Activated T-helper 1 cell treated with anti-CD3 and anti-CD28 coated beads, Interleukin-12 subunit alpha, Interleukin-12 subunit beta, Interleukin-2, Interleukin-4 antibody, amounts not matched to agents 30 ng/mL and 10 ng/mL and 1 ng/mL, durations not matched to agents 14 hours and 24 hours and 36 hours (primary cell): Measurements from ENCODE around the gene C2CD3. TPM values are rescaled to one million over a fixed set of nuclear protein-coding genes. Genes with fewer than 3 reads are reported as not detected.

Experiments
- DNase-seq: peaks from one replicate; pipeline ENCODE4 v3.0.0; 2021; ENCODE audit warnings: low spot score
- H3K27ac Mint-ChIP-seq: one replicate; pipeline ENCODE4 v1.8.0; 2021; ENCODE audit warnings: mild to moderate bottlenecking, mixed read lengths
- H3K27me3 Mint-ChIP-seq: one replicate; pipeline ENCODE4 v1.8.0; 2022; ENCODE audit warnings: mild to moderate bottlenecking, moderate library complexity, mixed read lengths; ENCODE audit not compliant: insufficient read depth
- H3K36me3 Mint-ChIP-seq: one replicate; pipeline ENCODE4 v1.8.0; 2021; ENCODE audit warnings: low read depth, mixed read lengths
- H3K4me1 Mint-ChIP-seq: one replicate; pipeline ENCODE4 v1.8.0; 2021; ENCODE audit warnings: low read depth, mixed read lengths
- H3K4me3 Mint-ChIP-seq: one replicate; pipeline ENCODE4 v1.8.0; 2021; ENCODE audit warnings: mild to moderate bottlenecking, moderate library complexity, mixed read lengths
- H3K9me3 Mint-ChIP-seq: one replicate; pipeline ENCODE4 v1.8.0; 2021; ENCODE audit warnings: mixed read lengths
- intact Hi-C: fragments of 100-400 bp; cut with micrococcal nuclease; formaldehyde crosslinking; loops from one replicate; pipeline ENCODE4 v1.15.1; 2024
- total RNA-seq: library from RNA; stranded (reverse); gene quantifications from 2 replicates; pipeline ENCODE4 v1.2.3, GENCODE V29; 2022

C2CD3 gene
- total RNA-seq, 1 donor from 2014 or later, result 49.5 TPM

- no peaks in the 10 kb centered on the region for H3K27me3 Mint-ChIP-seq
- DNase-seq, result no peak
- H3K4me1 Mint-ChIP-seq, result peaks cover 58% of the 10 kb centered on the region
- peak overlapping the region; percentile 78 for H3K27ac Mint-ChIP-seq
- no peaks in the 10 kb centered on the region for H3K9me3 Mint-ChIP-seq
- intact Hi-C loops, result loop anchor here (5.0 kb wide), 1 partner anchor 212 kb away; no protein-coding TSS in a partner anchor
- peak overlapping the region; percentile 34 for H3K4me3 Mint-ChIP-seq
- H3K36me3 Mint-ChIP-seq, result peaks cover 34% of the 10 kb centered on the region
Observed at GRCh38 chr11:74025467-74026166, 145.2 kb downstream of the C2CD3 start.

- H3K4me1 Mint-ChIP-seq, result peaks cover 46% of the 10 kb centered on the region
- peak overlapping the region; percentile 59 for H3K27ac Mint-ChIP-seq
- DNase-seq, result no peak
- intact Hi-C loops, result loop anchor here (5.0 kb wide), 2 partner anchors 63 to 213 kb away; no protein-coding TSS in a partner anchor
- H3K36me3 Mint-ChIP-seq, result peaks cover 32% of the 10 kb centered on the region
- H3K4me3 Mint-ChIP-seq, result no peak overlapping the region
- no peaks in the 10 kb centered on the region for H3K27me3 Mint-ChIP-seq
- no peaks in the 10 kb centered on the region for H3K9me3 Mint-ChIP-seq
Observed at GRCh38 chr11:74024261-74025029, 146.4 kb downstream of the C2CD3 start.

- Mint-ChIP-seq H3K36me3 (peaks cover 30% of the 10 kb centered on the region), H3K4me3 (no peak overlapping the region), H3K4me1 (peaks cover 46% of the 10 kb centered on the region), H3K27ac (peak overlapping the region; percentile 30), H3K27me3 (no peaks in the 10 kb centered on the region), H3K9me3 (no peaks in the 10 kb centered on the region)
- no peak for DNase-seq
- intact Hi-C loops, result loop anchor here (5.0 kb wide), 1 partner anchor 64 kb away; no protein-coding TSS in a partner anchor
Observed at GRCh38 chr11:74023276-74023675, 147.5 kb downstream of the C2CD3 start.

GRCh38 chr11:74022546-74022945 is 148.3 kb downstream of the C2CD3 start:
- intact Hi-C loops, result loop anchor here (5.0 kb wide), 1 partner anchor 65 kb away; no protein-coding TSS in a partner anchor
- Mint-ChIP-seq H3K27me3 (no peaks in the 10 kb centered on the region), H3K4me1 (peaks cover 46% of the 10 kb centered on the region), H3K4me3 (no peak overlapping the region), H3K9me3 (no peaks in the 10 kb centered on the region), H3K36me3 (peaks cover 26% of the 10 kb centered on the region), H3K27ac (no peak overlapping the region)
- DNase-seq, result no peak

- H3K36me3 Mint-ChIP-seq, result peaks cover 31% of the 10 kb centered on the region
- no peaks in the 10 kb centered on the region for H3K9me3 Mint-ChIP-seq
- intact Hi-C loops, result loop anchor here (5.0 kb wide), 1 partner anchor 65 kb away; no protein-coding TSS in a partner anchor
- H3K4me1 Mint-ChIP-seq, result peaks cover 50% of the 10 kb centered on the region
- no peaks in the 10 kb centered on the region for H3K27me3 Mint-ChIP-seq
- no peak overlapping the region for H3K27ac Mint-ChIP-seq
- H3K4me3 Mint-ChIP-seq, result no peak overlapping the region
- DNase-seq, result no peak
Observed at GRCh38 chr11:74021998-74022397, 148.8 kb downstream of the C2CD3 start.

- Mint-ChIP-seq H3K9me3 (no peaks in the 10 kb centered on the region), H3K36me3 (peaks cover 38% of the 10 kb centered on the region), H3K4me3 (no peak overlapping the region), H3K4me1 (peaks cover 53% of the 10 kb centered on the region), H3K27ac (no peak overlapping the region), H3K27me3 (no peaks in the 10 kb centered on the region)
- no peak for DNase-seq
- intact Hi-C loops, result loop anchor here (1.0 to 5.0 kb wide), 3 partner anchors 11 to 67 kb away; no protein-coding TSS in a partner anchor
Observed at GRCh38 chr11:74020539-74020938, 150.3 kb downstream of the C2CD3 start.

GRCh38 chr11:74019860-74020259 is 150.9 kb downstream of the C2CD3 start:
- no peaks in the 10 kb centered on the region for H3K9me3 Mint-ChIP-seq
- DNase-seq, result no peak
- peaks cover 55% of the 10 kb centered on the region for H3K4me1 Mint-ChIP-seq
- no peaks in the 10 kb centered on the region for H3K27me3 Mint-ChIP-seq
- H3K36me3 Mint-ChIP-seq, result peaks cover 38% of the 10 kb centered on the region
- intact Hi-C loops, result loop anchor here (1.0 to 5.0 kb wide), 7 partner anchors 9 to 67 kb away; no protein-coding TSS in a partner anchor
- no peak overlapping the region for H3K4me3 Mint-ChIP-seq
- no peak overlapping the region for H3K27ac Mint-ChIP-seq

- Mint-ChIP-seq H3K36me3 (peaks cover 38% of the 10 kb centered on the region), H3K27ac (no peak overlapping the region), H3K9me3 (no peaks in the 10 kb centered on the region), H3K27me3 (no peaks in the 10 kb centered on the region), H3K4me3 (no peak overlapping the region), H3K4me1 (peaks cover 58% of the 10 kb centered on the region)
- no peak for DNase-seq
- intact Hi-C loops, result loop anchor here (1.0 to 2.0 kb wide), 4 partner anchors 8 to 36 kb away; no protein-coding TSS in a partner anchor
Observed at GRCh38 chr11:74019104-74019738, 151.6 kb downstream of the C2CD3 start.

- intact Hi-C loops, result loop anchor here (1.0 to 2.0 kb wide), 4 partner anchors 7 to 35 kb away; no protein-coding TSS in a partner anchor
- peaks cover 58% of the 10 kb centered on the region for H3K4me1 Mint-ChIP-seq
Observed at GRCh38 chr11:74018331-74019005, 152.3 kb downstream of the C2CD3 start.

DNA sequence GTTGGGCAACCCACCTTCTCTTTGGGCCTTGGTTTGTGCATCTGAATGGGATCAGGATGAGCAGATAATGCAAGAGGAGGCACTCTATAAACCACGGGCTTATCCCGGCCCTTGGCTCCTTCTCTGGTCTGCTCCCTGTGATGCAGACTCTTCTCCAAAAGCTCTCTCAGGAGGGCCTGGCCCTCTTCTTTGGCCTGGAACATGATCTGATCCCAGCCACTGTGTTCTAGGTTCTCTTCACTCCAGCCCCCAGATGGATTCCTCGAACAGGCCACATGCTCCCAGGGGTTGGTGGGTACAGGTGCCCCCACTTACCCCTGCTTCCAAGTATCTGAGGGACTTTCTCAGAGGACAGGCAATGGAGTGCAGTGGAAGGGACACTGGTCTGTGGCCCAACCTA is 153.2 kb downstream of the C2CD3 start:
- no peaks in the 10 kb centered on the region for H3K9me3 Mint-ChIP-seq

More at GRCh38 chr11:74018331-74019005, 152.3 kb downstream of the C2CD3 start:
- Mint-ChIP-seq H3K9me3 (no peaks in the 10 kb centered on the region), H3K27ac (no peak overlapping the region), H3K36me3 (peaks cover 35% of the 10 kb centered on the region), H3K27me3 (no peaks in the 10 kb centered on the region), H3K4me3 (no peak overlapping the region)
- DNase-seq, result no peak

GRCh38 chr11:74015919-74016684 is 154.7 kb downstream of the C2CD3 start:
- intact Hi-C loops, result no loop called here
- H3K36me3 Mint-ChIP-seq, result peaks cover 38% of the 10 kb centered on the region
- no peaks in the 10 kb centered on the region for H3K9me3 Mint-ChIP-seq
- peak overlapping the region; percentile 84 for H3K27ac Mint-ChIP-seq
- H3K4me3 Mint-ChIP-seq, result peak overlapping the region; percentile 2
- DNase-seq, result no peak
- no peaks in the 10 kb centered on the region for H3K27me3 Mint-ChIP-seq
- peaks cover 71% of the 10 kb centered on the region for H3K4me1 Mint-ChIP-seq

More for the DNA sequence above, 153.2 kb downstream of the C2CD3 start:
- Mint-ChIP-seq H3K4me1 (peaks cover 57% of the 10 kb centered on the region), H3K4me3 (no peak overlapping the region), H3K27me3 (no peaks in the 10 kb centered on the region), H3K27ac (peak overlapping the region; percentile 13), H3K36me3 (peaks cover 35% of the 10 kb centered on the region)
- DNase-seq, result no peak
- intact Hi-C loops, result loop anchor here (2.0 kb wide), 1 partner anchor 13 kb away; no protein-coding TSS in a partner anchor
